Fibroblast of gingiva (primary cell): Measurements from ENCODE around the gene TBC1D10B.

Experiments used
- DNase-seq: peaks from one replicate; pipeline ENCODE4 v3.0.0-alpha.2; 2011; ENCODE audit warnings: low read depth

The TBC1D10B gene

DNA sequence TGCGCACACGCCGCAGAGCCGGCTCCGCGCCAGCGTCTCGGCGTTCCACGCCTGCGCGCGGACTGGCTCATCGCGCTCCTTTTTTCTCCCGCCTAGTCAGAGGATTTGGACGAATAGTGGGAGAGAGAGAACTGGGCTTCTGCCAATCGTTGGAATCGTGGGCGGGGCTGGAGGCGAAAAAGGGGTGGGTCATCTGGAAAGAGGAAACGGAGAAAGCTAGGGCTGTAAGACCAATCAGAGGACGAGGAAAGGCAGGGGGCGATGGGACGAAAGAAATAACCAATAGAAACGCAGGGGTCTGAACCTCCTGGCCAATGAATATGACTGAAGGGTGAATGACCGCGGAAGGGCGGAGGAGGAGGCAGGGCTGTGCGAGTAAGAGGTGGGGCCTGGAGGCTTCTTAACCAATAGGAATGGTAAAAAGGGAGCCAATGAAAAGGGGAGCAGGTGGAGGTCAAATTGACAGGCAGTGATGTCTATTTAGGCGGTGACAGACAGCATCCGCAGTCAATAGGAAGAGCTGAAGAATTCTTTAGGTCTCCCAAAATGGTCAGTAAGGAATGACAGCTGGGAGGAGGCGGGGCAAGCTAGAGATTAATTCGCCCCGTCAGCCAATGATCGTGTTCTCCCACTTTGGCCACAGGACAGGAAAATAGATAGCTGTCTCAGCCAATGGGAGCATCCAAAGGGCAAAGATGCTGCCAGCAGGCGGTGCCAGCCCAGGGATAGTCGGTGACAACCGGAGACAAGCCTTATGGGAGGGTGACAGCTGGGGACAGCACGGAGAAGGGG lies at the start of gene TBC1D10B:
Gene TBC1D10B (minus strand): TSS at position 39 of the 792 bp plus-strand sequence. CDS start 311 bp downstream, outside the sequence.
- DNase-seq: peak; percentile 100

DNA sequence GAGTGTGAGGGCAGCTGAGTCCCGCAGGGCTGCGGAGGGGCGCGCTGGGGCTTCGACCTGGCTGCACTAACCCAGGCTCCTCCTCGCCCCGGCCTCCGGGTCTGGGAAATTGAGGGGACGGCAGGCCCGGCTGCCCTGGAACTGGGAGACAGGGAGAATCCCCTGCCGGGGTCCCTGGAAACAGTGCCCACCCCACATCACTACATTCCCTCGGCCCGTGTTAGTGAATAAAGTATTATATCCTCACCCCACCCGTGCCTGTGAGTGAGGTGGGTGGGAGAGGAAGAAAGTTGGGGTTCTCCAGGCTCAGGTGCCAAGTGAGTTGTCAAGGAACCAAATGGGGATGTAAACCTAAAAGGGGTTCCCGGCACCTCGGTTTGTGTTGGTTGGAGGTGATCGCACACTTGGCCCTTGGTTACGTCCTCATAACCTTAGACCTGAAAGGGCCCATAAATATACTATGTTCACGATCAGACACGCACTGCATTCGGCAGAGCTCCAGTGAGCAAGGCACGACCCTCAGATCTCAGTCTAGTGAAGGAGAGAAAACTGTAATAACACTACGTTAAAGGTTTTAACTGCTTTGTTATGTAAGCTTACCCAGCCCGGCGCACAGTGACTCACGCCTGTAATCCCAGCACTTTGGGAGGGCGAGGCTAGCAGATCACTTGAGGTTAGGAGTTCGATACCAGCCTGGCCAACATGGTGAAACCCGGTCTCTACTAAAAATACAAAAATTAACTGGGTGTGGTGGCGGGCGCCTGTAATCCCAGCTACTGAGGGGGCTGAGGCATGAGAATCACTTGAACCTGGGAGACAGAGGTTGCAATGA lies 48.3 kb upstream of the TBC1D10B start:
- DNase-seq: no peak

DNA sequence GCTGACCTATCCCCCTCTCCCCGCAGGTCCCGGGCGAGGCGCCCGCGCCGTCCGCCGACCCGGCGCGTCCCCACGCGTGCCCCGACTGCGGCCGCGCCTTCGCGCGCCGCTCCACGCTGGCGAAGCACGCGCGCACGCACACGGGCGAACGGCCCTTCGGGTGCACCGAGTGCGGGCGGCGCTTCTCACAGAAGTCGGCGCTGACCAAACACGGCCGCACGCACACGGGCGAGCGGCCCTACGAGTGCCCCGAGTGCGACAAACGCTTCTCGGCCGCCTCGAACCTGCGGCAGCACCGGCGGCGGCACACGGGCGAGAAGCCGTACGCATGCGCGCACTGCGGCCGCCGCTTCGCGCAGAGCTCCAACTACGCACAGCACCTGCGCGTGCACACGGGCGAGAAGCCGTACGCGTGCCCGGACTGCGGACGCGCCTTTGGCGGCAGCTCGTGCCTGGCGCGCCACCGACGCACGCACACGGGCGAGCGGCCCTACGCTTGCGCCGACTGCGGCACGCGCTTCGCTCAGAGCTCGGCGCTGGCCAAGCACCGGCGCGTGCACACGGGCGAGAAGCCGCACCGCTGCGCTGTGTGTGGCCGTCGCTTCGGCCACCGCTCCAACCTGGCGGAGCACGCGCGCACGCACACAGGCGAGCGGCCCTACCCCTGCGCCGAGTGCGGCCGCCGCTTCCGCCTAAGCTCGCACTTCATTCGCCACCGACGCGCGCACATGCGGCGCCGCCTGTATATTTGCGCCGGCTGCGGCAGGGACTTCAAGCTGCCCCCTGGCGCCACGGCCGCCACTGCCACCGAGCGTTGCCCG lies 47.4 kb upstream of the TBC1D10B start:
- DNase-seq: peak; percentile 92

DNA sequence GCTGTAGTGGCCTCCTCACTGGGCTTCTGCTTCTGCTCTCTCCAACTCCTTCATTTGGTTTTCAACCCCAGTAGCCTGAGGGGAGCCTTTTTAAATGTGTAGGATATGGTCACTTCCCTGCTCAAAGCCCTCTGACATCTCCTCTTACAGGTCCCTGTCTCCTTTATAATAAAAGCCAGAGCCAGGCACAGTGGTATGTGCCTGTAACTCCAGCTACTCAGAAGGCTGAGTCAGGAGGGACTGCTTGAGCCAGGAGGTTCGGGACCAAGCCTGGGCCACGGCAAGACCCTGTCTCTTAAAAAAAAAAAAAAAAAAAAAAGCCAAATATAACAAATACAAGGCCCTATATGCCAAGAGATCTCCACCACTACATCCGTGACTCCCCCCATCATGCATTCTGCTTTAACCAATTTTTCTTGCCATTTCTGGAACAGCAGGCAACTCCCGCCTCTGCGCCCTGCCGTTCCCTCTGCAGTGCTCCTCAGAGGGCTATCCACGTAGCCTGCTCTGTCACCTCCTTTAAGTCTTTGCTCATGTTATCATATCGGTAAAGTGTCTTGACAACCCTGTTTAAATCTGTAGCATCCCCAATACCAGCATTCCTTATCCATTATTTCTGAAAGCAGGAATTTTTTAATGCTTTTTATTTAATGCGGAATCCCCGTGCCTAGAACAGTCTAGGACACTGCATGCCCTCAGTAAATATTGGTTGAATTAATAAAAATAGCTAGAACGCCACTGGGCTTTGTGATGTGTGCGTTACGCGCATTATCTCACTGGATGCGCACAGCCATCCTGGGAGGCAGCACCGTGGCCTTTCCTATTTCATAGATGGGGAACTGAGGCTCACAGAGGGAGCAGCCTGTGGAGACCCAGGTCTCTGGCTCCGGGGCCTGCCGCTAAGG lies 46.6 kb upstream of the TBC1D10B start:
- DNase-seq: no peak

DNA sequence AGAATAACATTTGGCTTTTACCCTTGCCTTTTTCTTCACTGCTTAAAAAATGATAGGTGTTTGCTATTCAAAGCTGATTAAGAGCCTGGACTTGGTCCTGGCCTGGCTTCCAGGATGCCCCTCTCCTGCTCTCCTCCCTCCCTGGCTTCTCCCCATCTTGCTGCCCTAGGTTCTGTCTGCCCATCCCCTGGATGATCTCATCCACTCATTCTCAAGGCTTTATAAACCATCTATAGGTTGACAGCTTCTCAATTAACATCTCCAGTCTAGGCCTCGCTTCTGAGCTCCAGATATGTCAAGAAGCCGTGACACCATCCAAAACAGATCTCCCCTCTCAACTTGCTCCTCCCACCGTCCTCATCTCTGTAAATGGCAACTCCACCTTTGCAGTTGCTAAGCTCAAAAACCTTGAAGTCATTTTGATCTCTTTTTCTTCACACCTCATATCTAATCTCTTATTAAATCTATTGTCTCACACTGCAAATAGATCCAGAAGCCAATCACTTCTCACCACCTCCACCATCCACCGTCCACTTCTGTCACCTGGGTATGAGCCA lies 45.8 kb upstream of the TBC1D10B start:
- no peak for DNase-seq

GRCh38 chr16:30414159-30414558 lies 43.9 kb upstream of the TBC1D10B start:
- no peak for DNase-seq

DNA sequence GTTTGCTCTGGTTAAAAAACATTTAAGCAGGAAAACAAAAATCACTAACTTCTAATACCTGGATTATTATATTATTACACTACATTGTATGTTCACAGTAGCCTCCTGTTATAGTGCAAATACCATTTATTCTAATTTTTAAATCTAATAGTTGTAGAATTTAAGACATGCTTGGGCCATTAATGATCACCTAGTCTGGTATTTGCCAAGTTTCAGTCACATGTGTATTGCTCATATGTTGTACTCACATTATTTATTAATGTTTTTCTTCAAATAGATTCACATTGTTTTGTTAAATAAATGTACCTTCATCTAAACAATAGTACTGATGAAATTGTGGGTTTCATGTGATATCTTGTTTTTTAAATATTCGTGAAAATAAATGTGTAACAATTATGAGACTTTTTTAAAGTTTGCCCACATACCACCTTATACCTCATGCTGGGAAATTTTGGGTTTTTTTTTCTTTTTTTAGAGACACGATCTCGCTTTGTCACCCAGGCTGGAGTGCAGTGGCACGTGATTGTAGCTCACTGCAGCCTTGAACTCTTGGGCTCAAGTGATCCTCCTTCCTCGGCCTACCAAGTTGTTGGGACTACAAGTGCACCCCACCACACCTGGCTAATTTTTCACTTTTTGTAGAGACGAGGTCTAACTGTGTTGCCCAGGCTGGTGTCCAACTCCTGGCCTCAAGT lies 43.0 kb upstream of the TBC1D10B start:
- DNase-seq: no peak

DNA sequence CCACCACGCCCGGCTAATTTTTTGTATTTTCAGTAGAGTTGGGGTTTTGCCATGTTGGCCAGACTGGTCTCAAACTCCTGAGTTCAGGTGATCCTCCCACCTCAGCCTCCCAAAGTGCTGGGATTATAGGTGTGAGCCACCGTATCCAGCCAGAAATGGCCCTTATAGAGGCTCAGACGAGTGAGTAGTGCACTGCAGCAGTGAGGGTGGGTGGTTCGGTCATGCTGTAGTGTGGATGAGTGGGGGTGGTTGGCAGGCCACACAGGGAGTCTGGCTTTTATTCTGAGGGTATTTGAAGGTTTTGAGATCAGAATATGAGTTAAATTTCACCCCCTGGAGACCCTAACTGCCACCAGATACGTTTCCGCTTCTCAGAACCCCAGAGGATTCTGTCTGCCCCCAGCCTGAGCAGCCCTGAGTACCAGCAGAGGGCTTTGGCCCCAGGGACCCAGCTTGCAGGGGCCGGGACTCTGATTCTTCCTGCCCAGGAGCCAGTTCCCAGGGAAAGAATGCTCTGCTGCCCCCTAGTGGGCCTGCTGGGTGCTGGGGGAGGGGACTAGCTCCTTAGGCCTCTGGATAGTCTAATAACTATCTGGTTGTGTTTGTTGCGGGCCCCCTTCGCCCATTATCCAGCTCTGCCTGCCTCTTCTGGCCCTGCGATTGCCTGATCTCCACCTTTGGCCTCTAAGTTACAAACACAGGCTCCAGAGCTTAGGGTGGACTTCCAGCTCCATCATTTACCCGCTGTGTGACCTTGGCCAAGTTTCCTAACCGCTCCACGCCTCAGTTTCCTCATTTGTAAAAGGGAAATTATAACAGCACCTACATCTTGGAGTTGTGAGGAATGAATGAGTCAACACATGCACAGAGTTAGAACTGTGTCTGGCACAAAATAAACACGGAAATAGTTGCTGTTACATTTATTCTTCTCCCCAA lies 39.1 kb upstream of the TBC1D10B start:
- DNase-seq: peak; percentile 73

DNA sequence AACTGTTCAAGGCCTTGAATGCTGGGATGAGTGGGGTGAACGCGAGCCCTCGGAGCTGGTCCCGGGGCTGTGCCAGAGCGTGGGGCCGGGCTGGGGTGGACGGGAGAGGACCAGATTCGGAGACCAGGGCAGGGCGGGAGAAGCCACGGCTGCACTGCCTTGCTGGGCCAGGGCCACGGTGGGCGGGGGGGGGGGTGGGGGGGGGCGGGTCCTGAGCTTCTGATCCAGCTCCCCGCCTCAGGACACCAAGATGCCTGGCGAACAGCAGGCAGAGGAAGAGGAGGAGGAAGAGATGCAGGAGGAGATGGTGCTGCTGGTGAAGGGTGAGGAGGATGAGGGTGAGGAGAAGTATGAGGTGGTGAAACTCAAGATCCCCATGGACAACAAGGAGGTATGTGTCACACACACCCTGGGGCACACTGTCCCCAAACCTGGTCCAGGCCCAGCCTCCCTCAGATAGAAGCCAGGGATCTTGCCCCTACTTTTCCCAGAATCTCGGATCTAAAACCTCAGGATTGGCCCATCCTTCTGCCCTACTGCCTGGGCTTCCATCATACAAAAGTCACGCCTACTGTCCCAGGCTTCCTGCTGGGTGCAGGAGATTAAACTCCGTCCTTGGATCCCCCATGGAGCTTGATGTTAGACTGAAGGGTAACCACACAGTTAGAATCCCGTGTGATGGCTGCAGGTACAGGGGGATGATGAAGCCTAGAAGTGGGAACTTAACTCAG lies 37.7 kb upstream of the TBC1D10B start:
- no peak for DNase-seq

- peak; percentile 87 for DNase-seq
Measured at GRCh38 chr16:30407102-30407803, 37.0 kb upstream of the TBC1D10B start, which contains the start of gene ZNF771. ZNF771 (plus strand) TSS chr16:30407606; CDS start chr16:30408054, 448 bp downstream.

- no peak for DNase-seq
Measured at GRCh38 chr16:30406795-30407101, 36.5 kb upstream of the TBC1D10B start.

- DNase-seq: no peak
Measured at GRCh38 chr16:30401768-30402425, 31.6 kb upstream of the TBC1D10B start.

DNA sequence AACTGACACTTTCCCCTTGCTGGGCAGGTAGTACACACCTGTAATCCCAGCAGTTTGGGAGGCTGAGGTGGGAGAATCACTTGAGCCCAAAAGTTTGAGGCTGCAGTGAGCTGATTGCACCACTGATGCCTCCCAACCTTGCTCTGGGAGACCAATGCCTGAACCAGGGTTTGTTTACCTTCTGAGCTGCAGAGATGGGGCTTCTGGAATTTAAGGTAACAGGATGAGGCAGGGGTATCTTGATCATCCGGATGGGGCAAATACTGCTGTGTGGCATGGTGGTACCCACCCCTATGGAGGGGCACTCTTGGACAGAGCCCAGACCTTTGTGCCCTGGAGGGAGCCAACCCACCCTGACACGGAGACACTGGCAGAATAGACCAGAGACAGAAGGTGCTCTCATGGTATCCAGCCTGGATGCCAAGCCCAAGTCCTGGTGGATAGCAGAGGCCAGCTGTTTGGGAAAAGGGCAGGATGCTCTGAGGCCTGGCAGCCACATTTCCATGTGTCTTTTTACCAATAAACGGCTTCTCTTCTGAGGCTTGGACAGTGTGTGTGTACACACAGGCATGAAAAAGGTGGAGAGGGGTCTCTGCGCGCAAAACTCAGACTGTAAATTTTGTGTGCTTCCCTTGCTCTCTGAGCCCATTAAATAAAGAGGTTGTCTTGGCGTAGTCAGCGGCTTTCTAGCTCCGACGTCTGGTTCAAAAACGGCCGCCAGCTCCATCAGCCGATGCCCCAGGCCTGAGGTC lies 29.3 kb upstream of the TBC1D10B start:
- DNase-seq: no peak

DNA sequence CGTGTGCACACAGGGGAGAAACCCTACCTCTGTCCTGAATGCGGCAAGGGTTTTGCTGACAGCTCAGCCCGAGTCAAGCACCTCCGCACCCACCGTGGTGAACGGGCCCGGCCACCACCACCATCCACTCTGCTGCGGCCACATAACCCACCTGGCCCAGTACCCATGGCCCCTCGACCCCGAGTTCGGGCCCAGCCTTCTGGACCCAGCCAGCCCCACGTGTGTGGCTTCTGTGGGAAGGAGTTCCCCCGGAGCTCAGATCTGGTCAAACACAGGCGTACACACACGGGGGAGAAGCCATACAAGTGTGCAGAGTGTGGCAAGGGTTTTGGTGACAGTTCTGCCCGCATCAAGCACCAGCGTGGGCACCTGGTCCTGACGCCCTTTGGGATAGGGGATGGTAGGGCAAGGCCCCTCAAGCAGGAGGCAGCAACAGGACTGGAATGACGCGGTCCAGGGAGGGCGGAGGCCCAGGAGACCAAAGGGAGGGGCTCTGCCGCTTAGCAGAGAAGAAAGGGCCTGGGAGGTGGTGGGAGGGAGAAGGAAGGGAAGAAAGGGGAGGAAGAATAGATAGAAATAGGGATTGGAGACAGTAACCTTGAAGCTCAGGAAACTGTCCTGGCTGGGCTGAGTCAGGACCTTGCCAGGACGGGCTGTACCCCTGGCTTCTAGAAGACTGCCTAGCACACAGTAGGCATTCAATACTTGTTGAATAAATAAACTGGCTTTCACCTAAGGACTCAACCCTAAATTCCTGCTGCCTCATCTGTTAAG lies 28.6 kb upstream of the TBC1D10B start:
- DNase-seq: no peak

DNA sequence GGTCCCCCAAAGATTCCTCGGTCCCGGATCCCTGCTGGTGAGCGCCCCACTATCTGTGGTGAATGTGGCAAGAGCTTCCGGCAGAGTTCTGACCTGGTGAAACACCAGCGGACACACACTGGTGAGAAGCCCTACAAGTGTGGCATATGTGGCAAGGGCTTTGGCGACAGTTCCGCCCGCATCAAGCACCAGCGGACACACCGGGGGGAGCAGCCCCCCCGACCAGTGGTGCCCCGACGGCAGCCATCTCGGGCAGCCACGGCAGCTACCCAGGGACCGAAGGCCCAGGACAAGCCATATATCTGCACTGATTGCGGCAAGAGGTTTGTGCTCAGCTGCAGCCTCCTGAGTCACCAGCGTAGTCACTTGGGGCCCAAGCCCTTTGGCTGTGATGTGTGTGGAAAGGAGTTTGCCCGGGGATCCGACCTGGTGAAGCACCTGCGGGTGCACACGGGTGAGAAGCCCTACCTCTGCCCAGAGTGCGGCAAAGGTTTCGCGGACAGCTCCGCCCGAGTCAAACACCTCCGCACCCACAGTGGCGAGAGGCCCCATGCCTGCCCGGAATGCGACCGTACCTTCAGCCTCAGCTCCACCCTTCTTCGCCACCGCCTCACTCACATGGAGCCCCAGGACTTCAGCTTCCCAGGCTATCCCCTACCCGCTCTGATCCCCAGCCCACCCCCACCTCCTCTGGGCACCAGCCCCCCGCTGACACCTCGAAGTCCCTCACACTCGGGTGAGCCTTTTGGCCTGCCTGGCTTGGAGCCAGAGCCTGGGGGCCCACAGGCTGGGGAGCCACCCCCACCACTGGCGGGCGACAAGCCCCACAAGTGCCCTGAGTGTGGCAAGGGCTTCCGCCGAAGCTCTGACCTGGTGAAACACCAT lies 27.7 kb upstream of the TBC1D10B start:
- no peak for DNase-seq
